A549 (cell line): ENCODE measurements around the gene TRAPPC5. TPM values are rescaled to one million over a fixed set of nuclear protein-coding genes. Genes with fewer than 3 reads are reported as not detected.

Source experiments
- ATAC-seq, 2 experiments: fragments of 200-7000 bp in 1 of 2; fragments of >200 bp in 1 of 2; cut with Nextera tagmentation in 1 of 2; cut with Tn5 transposase in 1 of 2; 3 replicates each; pipeline versions ENCODE4 v1.8.0 to v1.9.1; 2018 to 2020; ENCODE audit warnings: mild to moderate bottlenecking in 1 of 2, moderate library complexity in 1 of 2
- CTCF ChIA-PET: fragments of 300-600 bp; sonication (Branson Sonifier 250); formaldehyde crosslinking; extraction: SDS; loops from one replicate; lab custom pipeline; 2021; ENCODE audit warnings: antibody characterized with exemption, inconsistent platforms; lab: Yijun Ruan, JAX
- POLR2A ChIA-PET: fragments of 350-600 bp; formaldehyde crosslinking; extraction: SDS; loops from one replicate; lab custom pipeline; 2021; ENCODE audit warnings: antibody characterized with exemption, inconsistent platforms; lab: Yijun Ruan, JAX
- DNase-seq, 2 experiments: peaks; one replicate each; pipeline versions ENCODE4 v3.0.0 to v3.0.0-alpha.2; 2011 to 2016; ENCODE audit warnings: low read depth in 1 of 2, low spot score in 1 of 2
- FAIRE-seq: peaks from 2 replicates; lab custom pipeline; 2011; peaks lifted over from hg19 to GRCh38; lab: Jason Lieb, UNC
- H3K27ac ChIP-seq, 2 experiments: fragments of >200 bp; sonication (Bioruptor Twin); formaldehyde crosslinking; 3 replicates each; pipeline ENCODE4 v1.5.1; 2016 to 2017
- H3K4me1 ChIP-seq: fragments of >200 bp; sonication (Bioruptor Twin); formaldehyde crosslinking; 3 replicates; pipeline ENCODE4 v1.6.1; 2016
- H3K4me2 ChIP-seq: fragments of >200 bp; sonication (Bioruptor Twin); formaldehyde crosslinking; 3 replicates; pipeline ENCODE4 v1.6.1; 2016
- H3K4me3 ChIP-seq: fragments of >200 bp; sonication (Bioruptor Twin); formaldehyde crosslinking; 3 replicates; pipeline ENCODE4 v1.5.1; 2016
- H3K9me3 ChIP-seq: fragments of >200 bp; sonication (Bioruptor Twin); formaldehyde crosslinking; 3 replicates; pipeline ENCODE4 v1.6.1; 2016
- BHLHE40 ChIP-seq: IDR thresholded peaks from 2 replicates; pipeline ENCODE4 v1.6.1; 2012; ENCODE audit warnings: low read depth, low read length, inconsistent platforms
- CBX2 ChIP-seq: fragments of 200-600 bp; sonication (generic); IDR thresholded peaks from 2 replicates; pipeline ENCODE4 v1.6.1; 2016; ENCODE audit warnings: low read depth, mild to moderate bottlenecking, borderline replicate concordance
- CBX8 ChIP-seq: fragments of 200-600 bp; sonication (generic); IDR thresholded peaks from 2 replicates; pipeline ENCODE4 v1.6.1; 2016
- CEBPB ChIP-seq, 2 experiments: fragments of >200 bp in 1 of 2; sonication (Bioruptor Twin) in 1 of 2; formaldehyde crosslinking in 1 of 2; IDR thresholded peaks; 2 replicates each; pipeline ENCODE4 v1.6.1; 2012 to 2016
- CHD2 ChIP-seq: fragments of 150-350 bp; IDR thresholded peaks from 2 replicates; pipeline ENCODE4 v1.6.1; 2014; ENCODE audit warnings: low read length; ENCODE audit not compliant: partially characterized antibody
- CHD4 ChIP-seq: fragments of 200-600 bp; sonication (generic); IDR thresholded peaks from 2 replicates; pipeline ENCODE4 v1.6.1; 2016; ENCODE audit warnings: antibody characterized with exemption, mild to moderate bottlenecking, borderline replicate concordance
- CTCF ChIP-seq: fragments of >200 bp; sonication (Bioruptor Twin); formaldehyde crosslinking; IDR thresholded peaks from 3 replicates; pipeline ENCODE4 v1.5.1; 2016
- E2F6 ChIP-seq: IDR thresholded peaks from 2 replicates; pipeline ENCODE4 v1.6.1; 2012; ENCODE audit warnings: low read depth, borderline replicate concordance
- ELK1 ChIP-seq: fragments of 150-350 bp; IDR thresholded peaks from 2 replicates; pipeline ENCODE4 v1.6.1; 2014; ENCODE audit warnings: low read depth, mild to moderate bottlenecking, low read length
- FOXS1 ChIP-seq: fragments of 250-450 bp; sonication (Bioruptor Pico); IDR thresholded peaks from 2 replicates; pipeline ENCODE4 v1.5.0; 2020; ENCODE audit warnings: mild to moderate bottlenecking, moderate library complexity
- HEYL ChIP-seq: fragments of 250-450 bp; sonication (Bioruptor Pico); IDR thresholded peaks from 2 replicates; pipeline ENCODE4 v1.8.0; 2021; ENCODE audit warnings: mild to moderate bottlenecking, moderate library complexity
- HMGXB4 ChIP-seq: fragments of 250-450 bp; sonication (Bioruptor Pico); IDR thresholded peaks from 2 replicates; pipeline ENCODE4 v1.5.0; 2021; ENCODE audit warnings: mild to moderate bottlenecking, moderate library complexity, borderline replicate concordance
- HOXB13 ChIP-seq: fragments of 250-450 bp; sonication (Bioruptor Pico); IDR thresholded peaks from 2 replicates; pipeline ENCODE4 v1.5.0; 2020; ENCODE audit warnings: low read depth, mild to moderate bottlenecking, moderate library complexity
- MAFK ChIP-seq: fragments of 450-650 bp; IDR thresholded peaks from 2 replicates; pipeline ENCODE4 v1.6.1; 2014; ENCODE audit not compliant: partially characterized antibody
- MYC ChIP-seq: IDR thresholded peaks from 2 replicates; pipeline ENCODE4 v1.6.1; 2012; ENCODE audit warnings: mild to moderate bottlenecking, inconsistent platforms, low read length, improper control_type of control experiment, borderline replicate concordance
- NFE2L2 ChIP-seq: fragments of 150-350 bp; conservative IDR thresholded peaks from 2 replicates; pipeline ENCODE4 v1.6.1; 2014; ENCODE audit warnings: low read length
- PBX3 ChIP-seq: IDR thresholded peaks from 2 replicates; pipeline ENCODE4 v1.6.1; 2012
- RAD21 ChIP-seq, 2 experiments: fragments of >200 bp in 1 of 2; sonication (Bioruptor Twin) in 1 of 2; formaldehyde crosslinking in 1 of 2; IDR thresholded peaks in 1 of 2; conservative IDR thresholded peaks in 1 of 2; 2 replicates in 1 of 2; 3 replicates in 1 of 2; pipeline ENCODE4 v1.6.1; 2012 to 2018; ENCODE audit warnings: inconsistent platforms in 1 of 2
- RARB ChIP-seq: fragments of 250-450 bp; sonication (Bioruptor Pico); IDR thresholded peaks from 2 replicates; pipeline ENCODE4 v1.8.0; 2021; ENCODE audit warnings: mild to moderate bottlenecking, moderate library complexity
- RFX5 ChIP-seq: fragments of 450-650 bp; IDR thresholded peaks from 2 replicates; pipeline ENCODE4 v1.7.1; 2014; ENCODE audit warnings: antibody characterized with exemption, mild to moderate bottlenecking, moderate library complexity
- SREBF2 ChIP-seq: fragments of 450-650 bp; IDR thresholded peaks from 2 replicates; pipeline ENCODE4 v1.6.1; 2014; ENCODE audit warnings: mild to moderate bottlenecking, moderate library complexity
- TFCP2L1 ChIP-seq: fragments of 250-450 bp; sonication (Bioruptor Pico); IDR thresholded peaks from 2 replicates; pipeline ENCODE4 v1.5.0; 2021; ENCODE audit warnings: mild to moderate bottlenecking
- USF2 ChIP-seq: fragments of 450-650 bp; IDR thresholded peaks from 2 replicates; pipeline ENCODE4 v1.6.1; 2014; ENCODE audit warnings: antibody characterized with exemption
- ZFP36 ChIP-seq: fragments of 450-650 bp; IDR thresholded peaks from 2 replicates; pipeline ENCODE4 v1.6.1; 2014; ENCODE audit warnings: borderline replicate concordance; ENCODE audit not compliant: partially characterized antibody
- WGBS: methylation state at CpG from one replicate; pipeline ENCODE4 v1.1.6; 2017; ENCODE audit errors: missing lambda C conversion rate; 5-methylcytosine and 5-hydroxymethylcytosine counted together
- polyA plus RNA-seq, 4 experiments: library from polyadenylated mRNA; depleted of rRNA in 3 of 4; stranded (reverse); fragments of >200 nt; fragmentation: RNase III in 1 of 4; extraction: RNeasy Plus Mini Kit Qiagen cat#74134 plus additional on column Dnase treatment in 1 of 4; gene quantifications; 2 replicates in 3 of 4; 3 replicates in 1 of 4; pipeline ENCODE4 v1.2.3, GENCODE V29; 2011 to 2017

TRAPPC5 gene
- polyA plus RNA-seq, 2 of the 4 experiments (the other 2 are of a cell fraction) = 31.6 to 59.8 TPM

GRCh38 chr19:7709932-7710460, 29.4 kb downstream of the TRAPPC5 start:
- TF ChIP-seq RAD21 (conservative IDR thresholded peaks at IDR 0.05 in 1 of 2, IDR thresholded peaks at IDR 0.05 in 1 of 2) = no peak
- Histone ChIP-seq H3K27ac (no peak overlapping the region), H3K9me3 (no peaks in the 10 kb centered on the region), H3K4me2 (no peak overlapping the region), H3K4me3 (no peak overlapping the region), H3K4me1 (no peaks in the 10 kb centered on the region)
- 60% methylated on average over 4 of the region's 10 CpGs for WGBS
- FAIRE-seq (no peak), ATAC-seq (no peak), DNase-seq (no peak)
- ChIA-PET CTCF (no interaction called here), POLR2A (interaction anchor here (0.6 kb wide), 1 partner anchor 235 kb away, joined by 3 read pairs; no protein-coding TSS in a partner anchor)

- POLR2A ChIA-PET = no interaction called here
- DNase-seq (no peak), ATAC-seq (no peak), FAIRE-seq (no peak)
- no peak for TF ChIP-seq RARB
- H3K27ac ChIP-seq = no peak overlapping the region
- no peak overlapping the region for H3K4me3 ChIP-seq
- no peaks in the 10 kb centered on the region for H3K4me1 ChIP-seq
- 57% methylated on average over 5 of the region's 5 CpGs for WGBS
- no peaks in the 10 kb centered on the region for H3K9me3 ChIP-seq
- CTCF ChIA-PET = no interaction called here
- no peak overlapping the region for H3K4me2 ChIP-seq
Observed at GRCh38 chr19:7710616-7711015, 30.0 kb downstream of the TRAPPC5 start.

- H3K4me1 ChIP-seq = no peaks in the 10 kb centered on the region
- no peak for FAIRE-seq
- H3K9me3 ChIP-seq = peaks cover 4% of the 10 kb centered on the region; the same call in 2 of the 3 replicates
- no peak overlapping the region for H3K4me3 ChIP-seq
- POLR2A ChIA-PET = no interaction called here
- no peak overlapping the region for H3K4me2 ChIP-seq
- ATAC-seq = no peak
- CTCF ChIA-PET = no interaction called here
- TF ChIP-seq RFX5 (no peak), CTCF (no peak), MYC (no peak), PBX3 (no peak), TFCP2L1 (CRISPR knock-in tag) (no peak), CEBPB (IDR thresholded peaks at IDR 0.05) (no peak), HEYL (CRISPR knock-in tag) (no peak), ELK1 (no peak), FOXS1 (CRISPR knock-in tag) (no peak), E2F6 (no peak), SREBF2 (no peak), CHD4 (no peak), NFE2L2 (no peak), BHLHE40 (no peak)
- no peak overlapping the region for H3K27ac ChIP-seq
- WGBS = 20% methylated on average over 1 of the region's 1 CpG
- no peak for DNase-seq
Observed at GRCh38 chr19:7715671-7716070, 35.0 kb downstream of the TRAPPC5 start.

GRCh38 chr19:7716762-7717161, 36.1 kb downstream of the TRAPPC5 start:
- 0% methylated on average over 1 of the region's 1 CpG for WGBS
- CTCF ChIA-PET = no interaction called here
- POLR2A ChIA-PET = no interaction called here
- no peak overlapping the region for H3K27ac ChIP-seq
- no peak overlapping the region for H3K4me2 ChIP-seq
- H3K4me1 ChIP-seq = no peaks in the 10 kb centered on the region
- FAIRE-seq (no peak), ATAC-seq (no peak), DNase-seq (no peak)
- peaks cover 4% of the 10 kb centered on the region; the same call in 2 of the 3 replicates for H3K9me3 ChIP-seq
- no peak overlapping the region for H3K4me3 ChIP-seq
- TF ChIP-seq HMGXB4 (CRISPR knock-in tag) (no peak), RFX5 (no peak), MYC (no peak), MAFK (no peak), USF2 (no peak), ZFP36 (no peak), CBX2 (no peak), CBX8 (no peak), CHD2 (no peak), RARB (no peak), CEBPB (IDR thresholded peaks at IDR 0.05) (no peak), HOXB13 (CRISPR knock-in tag) (no peak), NFE2L2 (no peak)
